Epidermal melanocyte (primary cell): ENCODE measurements around the gene PRKN.

Source experiments
- DNase-seq: peaks from one replicate; pipeline ENCODE4 v3.0.0; 2011; ENCODE audit warnings: low spot score; ENCODE audit not compliant: insufficient read length

PRKN gene

GRCh38 chr6:162195441-162195840, 532.1 kb downstream of the PRKN start:
- no peak for DNase-seq

GRCh38 chr6:162190981-162191380, 536.6 kb downstream of the PRKN start:
- no peak for DNase-seq

GRCh38 chr6:162187168-162187935, 540.2 kb downstream of the PRKN start:
- no peak for DNase-seq

- no peak for DNase-seq
Measured at GRCh38 chr6:162184465-162184864, 543.1 kb downstream of the PRKN start.

- DNase-seq = no peak
Measured at GRCh38 chr6:162181741-162182401, 545.7 kb downstream of the PRKN start.

GRCh38 chr6:162181111-162181510, 546.5 kb downstream of the PRKN start:
- DNase-seq = no peak

- no peak for DNase-seq
Measured at GRCh38 chr6:162179196-162179951, 548.2 kb downstream of the PRKN start.

- no peak for DNase-seq
Measured at GRCh38 chr6:162178666-162179065, 548.9 kb downstream of the PRKN start.

- no peak for DNase-seq
Measured at GRCh38 chr6:162178266-162178665, 549.3 kb downstream of the PRKN start.

GRCh38 chr6:162177746-162178145, 549.8 kb downstream of the PRKN start:
- DNase-seq = no peak

GRCh38 chr6:162173466-162173865, 554.1 kb downstream of the PRKN start:
- no peak for DNase-seq

- no peak for DNase-seq
Measured at GRCh38 chr6:162165479-162165878, 562.1 kb downstream of the PRKN start.

- DNase-seq = no peak
Measured at GRCh38 chr6:162157167-162157870, 570.2 kb downstream of the PRKN start.

GRCh38 chr6:162156146-162156545, 571.4 kb downstream of the PRKN start:
- no peak for DNase-seq

- DNase-seq = no peak
Measured at GRCh38 chr6:162154930-162155329, 572.6 kb downstream of the PRKN start.

GRCh38 chr6:162154001-162154400, 573.6 kb downstream of the PRKN start:
- no peak for DNase-seq

- DNase-seq = no peak
Measured at GRCh38 chr6:162153120-162153519, 574.4 kb downstream of the PRKN start.

GRCh38 chr6:162151021-162151665, 576.4 kb downstream of the PRKN start:
- no peak for DNase-seq

GRCh38 chr6:162150295-162150694, 577.3 kb downstream of the PRKN start:
- no peak for DNase-seq

- no peak for DNase-seq
Measured at GRCh38 chr6:162149786-162150185, 577.8 kb downstream of the PRKN start.

GRCh38 chr6:162147805-162148204, 579.8 kb downstream of the PRKN start:
- DNase-seq = no peak
